ENCODE data around the gene SRC.

Gene SRC

DNA sequence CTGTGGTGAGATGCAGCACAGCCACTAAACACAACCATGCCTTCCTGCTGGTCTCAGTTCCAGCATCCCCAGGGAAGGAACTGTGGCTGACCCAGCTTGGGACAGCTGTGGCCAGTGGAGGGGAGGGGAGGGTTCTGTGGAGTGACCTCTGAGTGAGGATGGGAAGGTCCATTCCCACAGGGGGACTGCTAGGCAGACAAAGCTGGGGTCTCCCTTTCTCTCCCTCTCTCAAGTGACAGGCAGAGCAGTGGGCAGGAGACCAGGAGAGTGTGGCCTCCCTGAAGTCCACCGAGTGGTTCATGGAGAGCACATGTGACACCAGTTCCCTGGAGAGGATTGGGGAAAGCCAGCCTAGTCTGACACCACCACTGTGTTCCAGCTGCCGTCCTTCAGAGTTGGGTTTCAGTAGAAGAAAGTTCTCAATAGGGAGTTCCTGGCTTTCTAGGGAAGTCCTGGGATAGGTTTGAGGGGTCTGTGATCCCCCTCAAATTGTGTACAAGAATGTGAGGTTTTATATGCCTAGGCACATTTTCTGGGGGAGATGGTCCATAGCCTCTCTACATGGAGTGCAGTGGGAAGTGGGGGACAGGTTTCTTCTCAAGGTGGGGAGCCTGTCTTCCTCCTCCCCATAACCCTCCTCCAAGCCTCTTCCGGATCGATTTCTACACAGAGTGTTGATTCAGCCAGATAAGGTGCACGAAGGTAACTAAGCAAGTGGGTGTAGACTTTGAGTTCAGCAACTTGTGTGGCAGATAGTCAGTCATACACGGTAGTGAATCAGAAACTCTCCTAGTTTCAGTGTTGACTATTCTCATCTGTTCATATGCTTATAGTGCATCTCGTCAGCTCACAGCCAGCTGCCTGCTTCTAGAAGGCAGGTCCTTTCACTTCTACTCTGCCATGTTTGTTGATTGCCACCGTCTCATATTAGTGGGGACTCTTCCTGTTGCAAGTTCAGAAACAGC, 37.6 kb upstream of the SRC start:
- ChIA-PET CTCF (no interaction called here), POLR2A (no interaction called here)
- H3K4me3 ChIP-seq (ENCODE audit: low read depth, low read length), result no peak overlapping the region
- TF ChIP-seq, protein P1, sequence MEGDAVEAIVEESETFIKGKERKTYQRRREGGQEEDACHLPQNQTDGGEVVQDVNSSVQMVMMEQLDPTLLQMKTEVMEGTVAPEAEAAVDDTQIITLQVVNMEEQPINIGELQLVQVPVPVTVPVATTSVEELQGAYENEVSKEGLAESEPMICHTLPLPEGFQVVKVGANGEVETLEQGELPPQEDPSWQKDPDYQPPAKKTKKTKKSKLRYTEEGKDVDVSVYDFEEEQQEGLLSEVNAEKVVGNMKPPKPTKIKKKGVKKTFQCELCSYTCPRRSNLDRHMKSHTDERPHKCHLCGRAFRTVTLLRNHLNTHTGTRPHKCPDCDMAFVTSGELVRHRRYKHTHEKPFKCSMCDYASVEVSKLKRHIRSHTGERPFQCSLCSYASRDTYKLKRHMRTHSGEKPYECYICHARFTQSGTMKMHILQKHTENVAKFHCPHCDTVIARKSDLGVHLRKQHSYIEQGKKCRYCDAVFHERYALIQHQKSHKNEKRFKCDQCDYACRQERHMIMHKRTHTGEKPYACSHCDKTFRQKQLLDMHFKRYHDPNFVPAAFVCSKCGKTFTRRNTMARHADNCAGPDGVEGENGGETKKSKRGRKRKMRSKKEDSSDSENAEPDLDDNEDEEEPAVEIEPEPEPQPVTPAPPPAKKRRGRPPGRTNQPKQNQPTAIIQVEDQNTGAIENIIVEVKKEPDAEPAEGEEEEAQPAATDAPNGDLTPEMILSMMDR (IDR thresholded peaks at IDR 0.05; ENCODE audit: insufficient read depth, low read length, missing control alignments), result no peak
- DNase-seq (ENCODE audit: low read depth, low spot score), result no peak

DNA sequence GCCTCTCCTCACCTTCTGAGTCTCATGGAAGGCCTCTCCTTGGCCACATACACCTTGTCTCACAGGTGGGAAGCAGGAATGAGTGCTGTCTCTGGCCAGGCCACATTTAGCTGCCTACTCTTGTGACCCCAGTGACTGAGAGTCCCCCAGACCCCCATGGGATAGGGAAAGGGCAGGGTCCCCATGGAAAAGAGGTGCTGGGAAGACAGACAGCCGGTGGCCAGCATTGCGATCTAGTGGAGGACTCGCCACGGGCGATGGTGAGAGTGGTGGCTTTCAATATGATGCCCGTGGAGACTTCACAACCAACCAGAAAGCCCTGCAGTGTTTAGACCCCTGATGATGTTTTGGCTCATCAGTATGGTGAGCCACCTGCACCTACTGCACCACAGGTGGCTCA, 36.6 kb upstream of the SRC start:
- TF ChIP-seq, protein P1 (IDR thresholded peaks at IDR 0.05; ENCODE audit: insufficient read depth, low read length, missing control alignments), result no peak
- POLR2A ChIA-PET, result no interaction called here
- DNase-seq (ENCODE audit: low read depth, low spot score), result no peak
- H3K4me3 ChIP-seq (ENCODE audit: low read depth, low read length), result no peak overlapping the region
- CTCF ChIA-PET, result no interaction called here

DNA sequence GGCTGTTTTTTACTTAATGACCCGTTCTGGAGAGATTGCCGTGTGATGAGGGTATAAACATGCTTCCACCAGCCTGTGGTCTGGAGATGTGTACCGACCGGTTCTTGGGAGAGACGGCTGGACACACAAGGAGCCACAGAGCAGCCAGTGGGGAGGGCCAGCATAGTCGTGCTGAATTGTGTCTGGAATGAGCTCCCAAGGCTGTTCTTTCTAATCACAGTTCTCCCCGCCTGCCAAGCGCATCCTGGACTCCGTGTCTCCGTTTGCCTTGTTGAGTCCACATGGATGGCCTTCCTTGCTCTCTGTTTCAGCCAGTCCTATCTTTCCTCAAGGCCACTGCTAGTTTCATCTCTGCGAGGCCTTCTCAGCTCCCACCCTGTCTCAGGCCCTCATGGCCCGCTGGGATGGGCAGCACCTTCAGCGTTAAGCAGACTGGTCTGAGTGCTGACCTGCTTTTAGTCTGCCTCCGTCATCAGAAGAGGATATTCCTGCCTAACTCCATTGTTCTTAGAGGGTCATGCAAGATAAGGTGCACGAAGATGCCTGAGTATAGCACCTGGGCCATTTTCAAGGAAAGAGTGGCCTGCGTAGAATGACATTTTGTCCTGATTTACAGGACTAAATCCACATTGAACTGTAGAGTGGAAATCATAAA, 35.9 kb upstream of the SRC start:
- CTCF ChIA-PET, result no interaction called here
- TF ChIP-seq, protein P1 (IDR thresholded peaks at IDR 0.05; ENCODE audit: insufficient read depth, low read length, missing control alignments), result no peak
- POLR2A ChIA-PET, result no interaction called here
- no peak for DNase-seq (ENCODE audit: low read depth, low spot score)
- H3K4me3 ChIP-seq (ENCODE audit: low read depth, low read length), result no peak overlapping the region

DNA sequence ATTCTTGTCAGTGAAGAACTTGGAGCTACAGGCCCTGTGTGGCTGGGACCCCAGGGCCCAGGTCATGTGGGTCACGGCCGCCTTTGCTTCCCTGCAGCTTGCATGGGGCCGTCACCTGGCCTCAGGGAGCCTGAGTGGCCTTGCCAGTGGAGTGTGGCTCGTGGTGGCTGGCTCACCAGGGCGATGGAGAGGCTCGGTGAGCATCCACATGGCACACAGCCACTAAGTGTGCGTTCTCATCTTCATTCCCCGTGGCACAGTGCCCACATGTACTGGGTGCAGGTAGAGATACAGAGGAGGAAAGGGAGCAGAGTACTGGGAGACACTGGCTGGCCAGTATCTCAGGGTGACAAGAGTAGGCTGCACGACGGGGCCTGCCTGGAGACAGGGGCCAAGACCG, 35.0 kb upstream of the SRC start:
- ChIA-PET POLR2A (no interaction called here), CTCF (no interaction called here)
- TF ChIP-seq, protein P1 (IDR thresholded peaks at IDR 0.05; ENCODE audit: insufficient read depth, low read length, missing control alignments), result no peak
- no peak overlapping the region for H3K4me3 ChIP-seq (ENCODE audit: low read depth, low read length)
- no peak for DNase-seq (ENCODE audit: low read depth, low spot score)

DNA sequence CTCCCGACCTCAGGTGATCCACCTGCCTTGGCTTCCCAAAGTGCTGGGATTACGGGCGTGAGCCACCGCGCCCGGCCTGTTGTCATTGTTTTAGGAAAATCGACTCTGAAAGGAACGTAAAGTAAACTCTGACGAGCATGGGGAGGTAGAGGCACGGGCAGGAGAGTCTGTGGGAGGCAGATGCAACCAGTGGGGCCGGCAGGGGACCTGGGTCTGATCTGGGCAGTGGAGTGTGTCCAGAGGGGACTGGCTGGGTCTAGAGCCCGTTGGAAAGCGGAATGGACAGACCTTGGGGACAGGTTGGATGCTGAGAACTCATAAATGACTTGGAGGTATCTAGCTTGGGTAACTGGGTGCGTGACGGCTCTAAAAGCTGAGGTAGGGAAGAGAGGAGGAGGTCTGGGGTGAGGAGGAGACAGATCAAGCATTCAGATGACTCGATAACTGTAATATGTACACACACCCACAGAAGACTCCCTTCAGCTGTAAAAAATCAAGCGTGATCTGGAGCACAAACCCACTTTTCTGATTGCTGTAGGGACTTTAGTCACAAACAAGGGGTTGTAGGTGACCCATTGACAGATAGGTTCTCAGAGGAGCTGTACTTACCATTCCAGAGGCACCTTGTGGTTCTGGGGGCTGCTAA, 34.1 kb upstream of the SRC start:
- POLR2A ChIA-PET, result interaction anchor here (0.6 to 1.4 kb wide), 2 partner anchors 10 to 12 kb away, joined by 3 read pairs; no protein-coding TSS in a partner anchor
- H3K4me3 ChIP-seq (ENCODE audit: low read depth, low read length), result no peak overlapping the region
- CTCF ChIA-PET, result interaction anchor here (1.2 to 1.4 kb wide), 4 partner anchors 10 to 223 kb away, joined by 3 to 4 read pairs (median 4); no protein-coding TSS in a partner anchor

More for the DNA sequence above, 34.1 kb upstream of the SRC start:
- TF ChIP-seq, protein P1 (IDR thresholded peaks at IDR 0.05; ENCODE audit: insufficient read depth, low read length, missing control alignments), result no peak
- DNase-seq (ENCODE audit: low read depth, low spot score), result no peak

Measured in AG04449 (cell line).